IPS-15b (cell line): ENCODE data around the gene EMID1.

Experiments
- H3K27me3 ChIP-seq: one replicate; pipeline ENCODE4 v1.6.1; 2013; ENCODE audit warnings: low read length; ENCODE audit not compliant: control insufficient read depth, insufficient read depth
- H3K36me3 ChIP-seq: one replicate; pipeline ENCODE4 v1.6.1; 2013; ENCODE audit warnings: low read length; ENCODE audit not compliant: control insufficient read depth, insufficient read depth
- H3K4me1 ChIP-seq: one replicate; pipeline ENCODE4 v1.6.1; 2013; ENCODE audit warnings: mild to moderate bottlenecking, low read length; ENCODE audit not compliant: control insufficient read depth, insufficient read depth
- H3K4me3 ChIP-seq: one replicate; pipeline ENCODE4 v1.5.1; 2013; ENCODE audit warnings: low read depth, low read length
- H3K9ac ChIP-seq: one replicate; pipeline ENCODE4 v1.6.1; 2013; ENCODE audit warnings: low read depth, mild to moderate bottlenecking, low read length
- H3K9me3 ChIP-seq: one replicate; pipeline ENCODE4 v1.6.1; 2013; ENCODE audit warnings: mild to moderate bottlenecking, low read length; ENCODE audit not compliant: control insufficient read depth, insufficient read depth

The EMID1 gene

GRCh38 chr22:29197096-29197495 is 8.6 kb upstream of the EMID1 start:
- Histone ChIP-seq H3K36me3 (no peaks in the 10 kb centered on the region), H3K4me3 (no peak overlapping the region), H3K27me3 (no peaks in the 10 kb centered on the region), H3K9ac (no peak overlapping the region), H3K4me1 (no peaks in the 10 kb centered on the region), H3K9me3 (no peaks in the 10 kb centered on the region)

- H3K9ac ChIP-seq = no peak overlapping the region
- no peaks in the 10 kb centered on the region for H3K36me3 ChIP-seq
- no peak overlapping the region for H3K4me3 ChIP-seq
- no peaks in the 10 kb centered on the region for H3K4me1 ChIP-seq
- no peaks in the 10 kb centered on the region for H3K9me3 ChIP-seq
- no peaks in the 10 kb centered on the region for H3K27me3 ChIP-seq
Measured at GRCh38 chr22:29198240-29198639, 7.5 kb upstream of the EMID1 start.

GRCh38 chr22:29199702-29200400 is 5.8 kb upstream of the EMID1 start:
- no peak overlapping the region for H3K4me3 ChIP-seq

GRCh38 chr22:29200901-29201300 is 4.8 kb upstream of the EMID1 start:
- no peaks in the 10 kb centered on the region for H3K4me1 ChIP-seq
- no peak overlapping the region for H3K4me3 ChIP-seq
- H3K27me3 ChIP-seq = no peaks in the 10 kb centered on the region
- no peaks in the 10 kb centered on the region for H3K9me3 ChIP-seq
- H3K9ac ChIP-seq = no peak overlapping the region
- H3K36me3 ChIP-seq = no peaks in the 10 kb centered on the region

More at GRCh38 chr22:29199702-29200400, 5.8 kb upstream of the EMID1 start:
- H3K9me3 ChIP-seq = no peaks in the 10 kb centered on the region
- H3K27me3 ChIP-seq = no peaks in the 10 kb centered on the region
- no peak overlapping the region for H3K9ac ChIP-seq
- H3K4me1 ChIP-seq = no peaks in the 10 kb centered on the region
- H3K36me3 ChIP-seq = no peaks in the 10 kb centered on the region

GRCh38 chr22:29201782-29202181 is 3.9 kb upstream of the EMID1 start:
- H3K36me3 ChIP-seq = no peaks in the 10 kb centered on the region
- no peak overlapping the region for H3K4me3 ChIP-seq
- no peaks in the 10 kb centered on the region for H3K27me3 ChIP-seq
- H3K4me1 ChIP-seq = no peaks in the 10 kb centered on the region
- no peak overlapping the region for H3K9ac ChIP-seq
- H3K9me3 ChIP-seq = no peaks in the 10 kb centered on the region

- Histone ChIP-seq H3K9ac (no peak overlapping the region), H3K27me3 (no peaks in the 10 kb centered on the region), H3K4me1 (no peaks in the 10 kb centered on the region), H3K4me3 (no peak overlapping the region), H3K36me3 (no peaks in the 10 kb centered on the region), H3K9me3 (no peaks in the 10 kb centered on the region)
Measured at GRCh38 chr22:29202212-29203192, 3.2 kb upstream of the EMID1 start.

GRCh38 chr22:29203488-29204454 is 1.9 kb upstream of the EMID1 start:
- H3K27me3 ChIP-seq = no peaks in the 10 kb centered on the region
- H3K4me3 ChIP-seq = no peak overlapping the region
- H3K36me3 ChIP-seq = no peaks in the 10 kb centered on the region
- H3K4me1 ChIP-seq = peaks cover under 1% of the 10 kb centered on the region
- no peaks in the 10 kb centered on the region for H3K9me3 ChIP-seq
- no peak overlapping the region for H3K9ac ChIP-seq

GRCh38 chr22:29204455-29205183 is 1.1 kb upstream of the EMID1 start:
- Histone ChIP-seq H3K4me1 (peaks cover 2% of the 10 kb centered on the region), H3K27me3 (no peaks in the 10 kb centered on the region), H3K4me3 (no peak overlapping the region), H3K9ac (no peak overlapping the region), H3K9me3 (no peaks in the 10 kb centered on the region), H3K36me3 (no peaks in the 10 kb centered on the region)

GRCh38 chr22:29205252-29205593 is 473 bp upstream of the EMID1 start:
- Histone ChIP-seq H3K4me3 (peak overlapping the region; percentile 54), H3K9ac (no peak overlapping the region), H3K9me3 (no peaks in the 10 kb centered on the region), H3K36me3 (no peaks in the 10 kb centered on the region), H3K4me1 (peaks cover 2% of the 10 kb centered on the region), H3K27me3 (no peaks in the 10 kb centered on the region)

- Histone ChIP-seq H3K9me3 (no peaks in the 10 kb centered on the region), H3K4me3 (peak overlapping the region; percentile 73), H3K36me3 (no peaks in the 10 kb centered on the region), H3K27me3 (no peaks in the 10 kb centered on the region), H3K9ac (peak overlapping the region; percentile 54), H3K4me1 (peaks cover 2% of the 10 kb centered on the region)
Measured at GRCh38 chr22:29206372-29207242, 911 bp downstream of the EMID1 start.
